Measurements from ENCODE around the gene MAEA. TPM values are rescaled to one million over a fixed set of nuclear protein-coding genes. Genes with fewer than 3 reads are reported as not detected.

MAEA gene
- total and polyA plus RNA-seq, 4 donors: 20.9 to 33.9 (median 29.8) TPM

DNA sequence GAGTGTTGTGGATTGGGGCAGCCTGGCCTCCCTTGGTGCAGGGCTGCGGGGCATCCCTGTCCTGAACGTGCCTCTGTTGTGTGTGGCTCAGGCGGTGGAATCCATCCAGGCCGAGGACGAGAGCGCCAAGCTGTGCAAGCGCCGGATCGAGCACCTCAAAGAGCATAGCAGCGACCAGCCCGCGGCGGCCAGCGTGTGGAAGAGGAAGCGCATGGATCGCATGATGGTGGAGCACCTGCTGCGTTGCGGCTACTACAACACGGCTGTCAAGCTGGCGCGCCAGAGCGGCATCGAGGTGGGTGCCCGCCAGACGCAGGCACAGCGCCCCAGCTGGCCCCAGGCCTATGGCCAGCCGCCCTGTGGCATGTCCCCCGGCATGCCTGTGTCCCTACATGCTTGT lies 25.6 kb downstream of the MAEA start:
- H3K4me1 ChIP-seq (ENCODE audit: control insufficient read depth in 4 of 4, insufficient read depth in 4 of 4, low read length in 3 of 4): peaks cover 0 to 9% (median 2%) of the 10 kb centered on the region in 4 donors
- no peak overlapping the region for H3K27ac ChIP-seq (ENCODE audit: low read depth in 1 of 2, low read length in 2 of 2)
- no peak for DNase-seq (ENCODE audit: low spot score)
- peaks cover 11 to 49% (median 30%) of the 10 kb centered on the region in 4 donors for H3K36me3 ChIP-seq (ENCODE audit: control insufficient read depth in 4 of 4, insufficient read depth in 3 of 4, low read depth in 1 of 4, low read length in 3 of 4)
- no peaks in the 10 kb centered on the region for H3K9me3 ChIP-seq (ENCODE audit: control insufficient read depth in 4 of 4, low read length in 3 of 4)
- no peak overlapping the region for H3K4me3 ChIP-seq (ENCODE audit: low read depth in 1 of 3, low read length in 3 of 3)
- TF ChIP-seq NR2F2 (IDR thresholded peaks at IDR 0.05): no peak
- TF ChIP-seq, protein P1, sequence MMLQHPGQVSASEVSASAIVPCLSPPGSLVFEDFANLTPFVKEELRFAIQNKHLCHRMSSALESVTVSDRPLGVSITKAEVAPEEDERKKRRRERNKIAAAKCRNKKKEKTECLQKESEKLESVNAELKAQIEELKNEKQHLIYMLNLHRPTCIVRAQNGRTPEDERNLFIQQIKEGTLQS (IDR thresholded peaks at IDR 0.05): no peak
- TF ChIP-seq RXRA (IDR thresholded peaks at IDR 0.05): no peak
- TF ChIP-seq, protein P2, sequence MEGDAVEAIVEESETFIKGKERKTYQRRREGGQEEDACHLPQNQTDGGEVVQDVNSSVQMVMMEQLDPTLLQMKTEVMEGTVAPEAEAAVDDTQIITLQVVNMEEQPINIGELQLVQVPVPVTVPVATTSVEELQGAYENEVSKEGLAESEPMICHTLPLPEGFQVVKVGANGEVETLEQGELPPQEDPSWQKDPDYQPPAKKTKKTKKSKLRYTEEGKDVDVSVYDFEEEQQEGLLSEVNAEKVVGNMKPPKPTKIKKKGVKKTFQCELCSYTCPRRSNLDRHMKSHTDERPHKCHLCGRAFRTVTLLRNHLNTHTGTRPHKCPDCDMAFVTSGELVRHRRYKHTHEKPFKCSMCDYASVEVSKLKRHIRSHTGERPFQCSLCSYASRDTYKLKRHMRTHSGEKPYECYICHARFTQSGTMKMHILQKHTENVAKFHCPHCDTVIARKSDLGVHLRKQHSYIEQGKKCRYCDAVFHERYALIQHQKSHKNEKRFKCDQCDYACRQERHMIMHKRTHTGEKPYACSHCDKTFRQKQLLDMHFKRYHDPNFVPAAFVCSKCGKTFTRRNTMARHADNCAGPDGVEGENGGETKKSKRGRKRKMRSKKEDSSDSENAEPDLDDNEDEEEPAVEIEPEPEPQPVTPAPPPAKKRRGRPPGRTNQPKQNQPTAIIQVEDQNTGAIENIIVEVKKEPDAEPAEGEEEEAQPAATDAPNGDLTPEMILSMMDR (IDR thresholded peaks at IDR 0.05; ENCODE audit: low read depth, low read length, missing input control): no peak
- TF ChIP-seq YY1 (IDR thresholded peaks at IDR 0.05): no peak
- TF ChIP-seq HNF4G (IDR thresholded peaks at IDR 0.05): no peak
- TF ChIP-seq SP1 (IDR thresholded peaks at IDR 0.05): no peak
- TF ChIP-seq, protein P3, sequence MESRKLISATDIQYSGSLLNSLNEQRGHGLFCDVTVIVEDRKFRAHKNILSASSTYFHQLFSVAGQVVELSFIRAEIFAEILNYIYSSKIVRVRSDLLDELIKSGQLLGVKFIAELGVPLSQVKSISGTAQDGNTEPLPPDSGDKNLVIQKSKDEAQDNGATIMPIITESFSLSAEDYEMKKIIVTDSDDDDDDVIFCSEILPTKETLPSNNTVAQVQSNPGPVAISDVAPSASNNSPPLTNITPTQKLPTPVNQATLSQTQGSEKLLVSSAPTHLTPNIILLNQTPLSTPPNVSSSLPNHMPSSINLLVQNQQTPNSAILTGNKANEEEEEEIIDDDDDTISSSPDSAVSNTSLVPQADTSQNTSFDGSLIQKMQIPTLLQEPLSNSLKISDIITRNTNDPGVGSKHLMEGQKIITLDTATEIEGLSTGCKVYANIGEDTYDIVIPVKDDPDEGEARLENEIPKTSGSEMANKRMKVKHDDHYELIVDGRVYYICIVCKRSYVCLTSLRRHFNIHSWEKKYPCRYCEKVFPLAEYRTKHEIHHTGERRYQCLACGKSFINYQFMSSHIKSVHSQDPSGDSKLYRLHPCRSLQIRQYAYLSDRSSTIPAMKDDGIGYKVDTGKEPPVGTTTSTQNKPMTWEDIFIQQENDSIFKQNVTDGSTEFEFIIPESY (IDR thresholded peaks at IDR 0.05): no peak
- TF ChIP-seq, protein P4, sequence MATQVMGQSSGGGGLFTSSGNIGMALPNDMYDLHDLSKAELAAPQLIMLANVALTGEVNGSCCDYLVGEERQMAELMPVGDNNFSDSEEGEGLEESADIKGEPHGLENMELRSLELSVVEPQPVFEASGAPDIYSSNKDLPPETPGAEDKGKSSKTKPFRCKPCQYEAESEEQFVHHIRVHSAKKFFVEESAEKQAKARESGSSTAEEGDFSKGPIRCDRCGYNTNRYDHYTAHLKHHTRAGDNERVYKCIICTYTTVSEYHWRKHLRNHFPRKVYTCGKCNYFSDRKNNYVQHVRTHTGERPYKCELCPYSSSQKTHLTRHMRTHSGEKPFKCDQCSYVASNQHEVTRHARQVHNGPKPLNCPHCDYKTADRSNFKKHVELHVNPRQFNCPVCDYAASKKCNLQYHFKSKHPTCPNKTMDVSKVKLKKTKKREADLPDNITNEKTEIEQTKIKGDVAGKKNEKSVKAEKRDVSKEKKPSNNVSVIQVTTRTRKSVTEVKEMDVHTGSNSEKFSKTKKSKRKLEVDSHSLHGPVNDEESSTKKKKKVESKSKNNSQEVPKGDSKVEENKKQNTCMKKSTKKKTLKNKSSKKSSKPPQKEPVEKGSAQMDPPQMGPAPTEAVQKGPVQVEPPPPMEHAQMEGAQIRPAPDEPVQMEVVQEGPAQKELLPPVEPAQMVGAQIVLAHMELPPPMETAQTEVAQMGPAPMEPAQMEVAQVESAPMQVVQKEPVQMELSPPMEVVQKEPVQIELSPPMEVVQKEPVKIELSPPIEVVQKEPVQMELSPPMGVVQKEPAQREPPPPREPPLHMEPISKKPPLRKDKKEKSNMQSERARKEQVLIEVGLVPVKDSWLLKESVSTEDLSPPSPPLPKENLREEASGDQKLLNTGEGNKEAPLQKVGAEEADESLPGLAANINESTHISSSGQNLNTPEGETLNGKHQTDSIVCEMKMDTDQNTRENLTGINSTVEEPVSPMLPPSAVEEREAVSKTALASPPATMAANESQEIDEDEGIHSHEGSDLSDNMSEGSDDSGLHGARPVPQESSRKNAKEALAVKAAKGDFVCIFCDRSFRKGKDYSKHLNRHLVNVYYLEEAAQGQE (IDR thresholded peaks at IDR 0.05): no peak
- no peak for TF ChIP-seq RAD21 (IDR thresholded peaks at IDR 0.05)
- TF ChIP-seq, protein P5, sequence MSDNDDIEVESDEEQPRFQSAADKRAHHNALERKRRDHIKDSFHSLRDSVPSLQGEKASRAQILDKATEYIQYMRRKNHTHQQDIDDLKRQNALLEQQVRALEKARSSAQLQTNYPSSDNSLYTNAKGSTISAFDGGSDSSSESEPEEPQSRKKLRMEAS (IDR thresholded peaks at IDR 0.05): no peak
- TF ChIP-seq EGR1 (IDR thresholded peaks at IDR 0.05; ENCODE audit: low read depth in 2 of 2): no peak
- TF ChIP-seq HNF4A (conservative IDR thresholded peaks at IDR 0.05): no peak
- TF ChIP-seq FOXA1 (IDR thresholded peaks at IDR 0.05): no peak
- no peak for TF ChIP-seq JUND (IDR thresholded peaks at IDR 0.05)
- WGBS: 97% methylated on average over 28 of the region's 28 CpGs
- H3K27me3 ChIP-seq (ENCODE audit: control insufficient read depth in 4 of 4, insufficient read depth in 4 of 4, low read length in 3 of 4): no peaks in the 10 kb centered on the region
- no peak overlapping the region for H3K9ac ChIP-seq (ENCODE audit: low read depth in 1 of 2, low read length in 2 of 2)

All from liver (tissue), 9 donors.